GM12878 (cell line): ENCODE data around the gene SCN11A. TPM values are rescaled to one million over a fixed set of nuclear protein-coding genes. Genes with fewer than 3 reads are reported as not detected.

Experiments used
- ATAC-seq: fragments of 200-7000 bp; cut with Tn5 transposase; 3 replicates; pipeline ENCODE4 v1.9.1; 2020; ENCODE audit warnings: mild to moderate bottlenecking, moderate library complexity
- BruUV-seq: library from RNA; stranded (reverse); fragments of 400-500 nt; replicated peaks from 2 replicates; lab custom pipeline; 2021; lab: Mats Ljungman, UMichigan
- CTCF ChIA-PET: fragments of 300-600 bp; sonication (Branson Sonifier 250); formaldehyde crosslinking; extraction: SDS; loops from one replicate; lab custom pipeline; 2021; ENCODE audit warnings: inconsistent platforms; lab: Yijun Ruan, JAX
- POLR2A ChIA-PET: fragments of 350-600 bp; formaldehyde crosslinking; extraction: SDS; loops from one replicate; lab custom pipeline; 2021; ENCODE audit warnings: inconsistent platforms; lab: Charles Lee
- RAD21 ChIA-PET: fragments of 300-600 bp; sonication (Branson Sonifier 250); formaldehyde crosslinking; loops from one replicate; lab custom pipeline; 2023; ENCODE audit warnings: antibody characterized with exemption; ENCODE audit not compliant: unreplicated experiment; lab: Charles Lee
- SMC1A ChIA-PET: fragments of 300-600 bp; sonication (Branson Sonifier 250); formaldehyde crosslinking; loops from one replicate; lab custom pipeline; 2023; ENCODE audit not compliant: unreplicated experiment, uncharacterized antibody; lab: Charles Lee
- DNase-seq: peaks from one replicate; pipeline ENCODE4 v3.0.0-alpha.2; 2011; ENCODE audit warnings: low read depth, low spot score
- FAIRE-seq: peaks from 3 replicates; lab custom pipeline; 2011; peaks lifted over from hg19 to GRCh38; lab: Jason Lieb, UNC
- H2AFZ ChIP-seq: 2 replicates; pipeline ENCODE4 v1.6.0; 2011; ENCODE audit warnings: low read depth, low read length, control low read depth; ENCODE audit not compliant: control insufficient read depth
- H3K27ac ChIP-seq: 2 replicates; pipeline ENCODE4 v1.5.1; 2011; ENCODE audit warnings: control low read depth; ENCODE audit not compliant: control insufficient read depth, insufficient read depth
- H3K27me3 ChIP-seq, 2 experiments: replicated peaks in 1 of 2; 2 replicates each; pipeline versions ENCODE4 v1.6.0 to v1.6.1; 2011; ENCODE audit warnings: low read length in 1 of 2; ENCODE audit not compliant: control insufficient read depth in 2 of 2, insufficient read depth in 2 of 2
- H3K36me3 ChIP-seq, 2 experiments: 2 replicates each; pipeline ENCODE4 v1.5.1; 2011; ENCODE audit warnings: low read length in 1 of 2; ENCODE audit not compliant: control insufficient read depth in 2 of 2, insufficient read depth in 2 of 2
- H3K4me1 ChIP-seq: 2 replicates; pipeline ENCODE4 v1.6.1; 2011; ENCODE audit warnings: mild to moderate bottlenecking, low read length, moderate library complexity, mixed read lengths; ENCODE audit not compliant: control insufficient read depth, insufficient read depth
- H3K4me2 ChIP-seq: 2 replicates; pipeline ENCODE4 v1.6.0; 2011; ENCODE audit warnings: control low read depth; ENCODE audit not compliant: control insufficient read depth, insufficient read depth
- H3K4me3 ChIP-seq: fragments of 200-600 bp; sonication (generic); 2 replicates; pipeline ENCODE4 v1.5.1; 2016
- H3K79me2 ChIP-seq: 2 replicates; pipeline ENCODE4 v1.6.0; 2011; ENCODE audit warnings: low read length; ENCODE audit not compliant: control insufficient read depth, insufficient read depth
- H3K9ac ChIP-seq: 2 replicates; pipeline ENCODE4 v1.8.0; 2011; ENCODE audit warnings: low read length, control low read depth, mixed read lengths; ENCODE audit not compliant: control insufficient read depth, insufficient read depth
- H3K9me3 ChIP-seq: replicated peaks from 3 replicates; pipeline ENCODE4 v1.5.1; 2011; ENCODE audit warnings: mild to moderate bottlenecking, low read length; ENCODE audit not compliant: control insufficient read depth, insufficient read depth
- H4K20me1 ChIP-seq: 2 replicates; pipeline ENCODE4 v1.6.0; 2011; ENCODE audit not compliant: control insufficient read depth, insufficient read depth
- CEBPB ChIP-seq, 2 experiments: fragments of 150-350 bp in 1 of 2; IDR thresholded peaks; 2 replicates each; pipeline ENCODE4 v1.6.1; 2012 to 2014; ENCODE audit warnings: low read depth in 2 of 2, low read length in 2 of 2, borderline replicate concordance in 1 of 2, inconsistent platforms in 1 of 2
- CUX1 ChIP-seq: IDR thresholded peaks from 2 replicates; pipeline ENCODE4 v1.6.1; 2012; ENCODE audit warnings: improper control_type of control experiment, low read depth, low read length; ENCODE audit not compliant: insufficient replicate concordance
- DPF2 ChIP-seq: fragments of 450-650 bp; IDR thresholded peaks from 2 replicates; pipeline ENCODE4 v1.6.1; 2017; ENCODE audit warnings: mild to moderate bottlenecking
- EZH2 ChIP-seq: IDR thresholded peaks from 2 replicates; pipeline ENCODE4 v1.6.1; 2012; ENCODE audit warnings: low read depth, mild to moderate bottlenecking, control low read depth, inconsistent platforms, low read length, borderline replicate concordance; ENCODE audit not compliant: control insufficient read depth
- HCFC1 ChIP-seq: fragments of 150-350 bp; IDR thresholded peaks from 2 replicates; pipeline ENCODE4 v1.6.1; 2014; ENCODE audit warnings: low read length
- IRF3 ChIP-seq: fragments of 450-650 bp; IDR thresholded peaks from 2 replicates; pipeline ENCODE4 v1.6.1; 2014; ENCODE audit warnings: mild to moderate bottlenecking
- NR2C1 ChIP-seq: fragments of 450-650 bp; IDR thresholded peaks from 2 replicates; pipeline ENCODE4 v1.6.1; 2017; ENCODE audit warnings: antibody characterized with exemption, mild to moderate bottlenecking, moderate library complexity
- NRF1 ChIP-seq: conservative IDR thresholded peaks from 2 replicates; pipeline ENCODE4 v1.6.1; 2011; ENCODE audit warnings: mild to moderate bottlenecking, low read depth, low read length, improper control_type of control experiment
- PAX5 ChIP-seq: IDR thresholded peaks from 2 replicates; pipeline ENCODE4 v1.6.1; 2011; ENCODE audit warnings: low read depth, low read length, borderline replicate concordance
- RAD51 ChIP-seq: fragments of 450-650 bp; IDR thresholded peaks from 2 replicates; pipeline ENCODE4 v1.6.1; 2016; ENCODE audit warnings: moderate library complexity, mild to moderate bottlenecking, inconsistent platforms
- RELB ChIP-seq: fragments of 450-650 bp; IDR thresholded peaks from 2 replicates; pipeline ENCODE4 v1.6.1; 2017; ENCODE audit warnings: low read depth, mild to moderate bottlenecking, moderate library complexity
- STAT3 ChIP-seq: IDR thresholded peaks from 2 replicates; pipeline ENCODE4 v1.6.1; 2011; ENCODE audit warnings: low read depth, low read length, improper control_type of control experiment
- WGBS: methylation state at CpG from one replicate; pipeline ENCODE4 v1.1.6; 2016; ENCODE audit warnings: low lambda C conversion rate; ENCODE audit not compliant: insufficient replicate concordance, insufficient coverage; ENCODE audit errors: missing lambda C conversion rate; 5-methylcytosine and 5-hydroxymethylcytosine counted together
- in situ Hi-C: fragments of 300-500 bp; cut with MboI; formaldehyde crosslinking; loops from 9 replicates; pipeline ENCODE4 v1.14.3; 2018; ENCODE audit warnings: mixed read lengths
- intact Hi-C: fragments of 100-400 bp; cut with micrococcal nuclease; formaldehyde crosslinking; loops from one replicate; pipeline ENCODE4 v1.14.2; 2022; ENCODE audit not compliant: unreplicated experiment
- polyA plus RNA-seq, 11 experiments: library from polyadenylated mRNA; depleted of rRNA in 4 of 11; unstranded in 6 of 11; stranded (reverse) in 5 of 11; fragments of >200 nt; fragmentation: Nextera tagmentation in 4 of 11; fragmentation: Illumina TruSeq in 1 of 11; extraction: Ambion mirVana in 4 of 11; extraction: Trizol in 1 of 11; gene quantifications; 1 replicate in 1 of 11; 2 replicates in 10 of 11; pipeline versions ENCODE4 v1.2.1 to v1.2.3, GENCODE V29; 2011 to 2016; ENCODE audit warnings: inconsistent platforms in 2 of 11, missing spikeins in 2 of 11, low read depth in 1 of 11
- total RNA-seq, 4 experiments: library from RNA; depleted of rRNA in 3 of 4; stranded (reverse); fragments of >200 nt in 3 of 4; fragmentation: Illumina TruSeq in 1 of 4; extraction: Trizol in 1 of 4; gene quantifications; 2 replicates each; pipeline versions ENCODE4 v1.2.1 to v1.2.3, GENCODE V29; 2013 to 2021

The SCN11A gene
- total and polyA plus RNA-seq, 10 of the 15 experiments (the other 5 are each of a cell fraction or from before 2014, with no cell fraction given), result under 0.01 to 0.14 (median 0.03) TPM; not detected in 4

- no peak for TF ChIP-seq RAD51
- TF ChIP-seq CEBPB (IDR thresholded peaks at IDR 0.05; ENCODE audit: borderline replicate concordance in 1 of 2, low read depth in 2 of 2, low read length in 2 of 2), result no peak
- no peak for TF ChIP-seq HCFC1
- TF ChIP-seq IRF3, result no peak
- no peak for TF ChIP-seq DPF2
- no peak for TF ChIP-seq STAT3
- TF ChIP-seq EZH2, result no peak
- no peak for TF ChIP-seq CUX1
- TF ChIP-seq NRF1, result no peak
- no peak for TF ChIP-seq PAX5
- TF ChIP-seq NR2C1, result no peak
- no peak for TF ChIP-seq RELB
- TF ChIP-seq, all 136 proteins: peak for 0
- in situ Hi-C loops, result no loop called here
- no peak overlapping the region for H3K9ac ChIP-seq
- FAIRE-seq (no peak), DNase-seq (no peak), ATAC-seq (no peak)
- H3K27me3 ChIP-seq, result no peaks in the 10 kb centered on the region
- H4K20me1 ChIP-seq, result no peaks in the 10 kb centered on the region
- H3K4me2 ChIP-seq, result no peak overlapping the region
- H3K79me2 ChIP-seq, result no peaks in the 10 kb centered on the region
- ChIA-PET CTCF (interaction anchor here (2.1 kb wide), 1 partner anchor 221 kb away, joined by 9 read pairs; no protein-coding TSS in a partner anchor), RAD21 (no interaction called here), POLR2A (no interaction called here), SMC1A (interaction anchor here (1.3 to 1.4 kb wide), 2 partner anchors 10 to 11 kb away, joined by 3 to 6 read pairs; no protein-coding TSS in a partner anchor)
- 29% methylated on average over 1 of the region's 1 CpG for WGBS
- H3K4me1 ChIP-seq, result no peaks in the 10 kb centered on the region
- peaks cover 0 to 8% of the 10 kb centered on the region in 2 experiments; a peak in 2 of 4 replicates for H3K36me3 ChIP-seq
- intact Hi-C loops, result no loop called here
- H3K4me3 ChIP-seq, result no peak overlapping the region
- no peaks in the 10 kb centered on the region for H3K9me3 ChIP-seq
- no peak overlapping the region for H2AFZ ChIP-seq
- BruUV-seq, result no TSS peak
- no peak overlapping the region for H3K27ac ChIP-seq
Observed at GRCh38 chr3:39067286-39067685, 15.5 kb upstream of the SCN11A start.
